Measurements from ENCODE around the gene MAP2K5. TPM values are rescaled to one million over a fixed set of nuclear protein-coding genes. Genes with fewer than 3 reads are reported as not detected.

The MAP2K5 gene
- total RNA-seq, 3 donors from 2014 or later: 13.0 to 14.6 (median 14.2) TPM

DNA sequence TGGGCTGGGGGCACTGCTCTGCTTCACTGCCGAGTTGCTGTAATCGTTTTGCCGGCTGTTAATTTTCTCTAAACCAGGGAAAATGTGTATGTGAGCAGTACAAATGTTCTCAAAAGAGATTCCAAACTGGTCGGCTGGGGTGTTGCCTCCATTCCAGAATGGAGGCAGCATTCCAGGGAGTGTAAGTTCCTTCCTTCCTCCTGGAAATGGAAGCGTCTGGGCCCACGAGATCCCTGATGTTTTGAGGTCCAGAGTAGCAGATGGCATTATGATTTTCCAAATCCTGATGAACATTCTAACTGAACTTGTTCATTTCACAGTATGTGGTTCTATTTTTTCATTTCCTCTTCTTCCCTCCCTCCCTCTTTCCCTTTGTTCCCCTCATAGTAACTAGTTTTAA is 218.4 kb downstream of the MAP2K5 start:
- no peaks in the 10 kb centered on the region for H3K9me3 Mint-ChIP-seq
- no peak overlapping the region for H3K4me3 Mint-ChIP-seq
- ATAC-seq (no peak), DNase-seq (no peak)
- peaks cover 8% of the 10 kb centered on the region for H3K36me3 Mint-ChIP-seq (ENCODE audit: insufficient read depth)
- H3K27me3 Mint-ChIP-seq (ENCODE audit: low read depth): no peaks in the 10 kb centered on the region
- peaks cover 72% of the 10 kb centered on the region for H3K4me1 Mint-ChIP-seq (ENCODE audit: low read depth)

DNA sequence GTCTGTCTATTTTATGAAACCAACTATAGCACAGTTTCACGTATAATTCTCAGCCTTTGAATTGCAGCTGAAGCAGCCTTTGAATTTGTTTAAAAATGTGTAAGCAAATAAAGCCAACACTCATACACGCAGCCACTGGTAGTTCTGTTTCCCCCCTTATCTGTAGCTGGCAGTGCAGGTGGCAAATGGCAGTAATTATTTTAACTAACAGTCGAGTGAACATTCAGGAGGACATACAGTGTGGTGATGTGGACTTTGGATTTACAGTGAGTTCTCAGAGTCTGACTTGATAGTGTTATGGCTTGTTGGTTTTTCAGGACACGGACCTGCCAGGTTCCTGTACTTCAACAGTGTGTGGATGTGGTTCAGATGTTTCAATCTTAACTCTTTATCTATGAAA is 218.8 kb downstream of the MAP2K5 start:
- Mint-ChIP-seq H3K4me3 (no peak overlapping the region), H3K27me3 (ENCODE audit: low read depth) (no peaks in the 10 kb centered on the region), H3K9me3 (no peaks in the 10 kb centered on the region), H3K4me1 (ENCODE audit: low read depth) (peaks cover 70% of the 10 kb centered on the region), H3K36me3 (ENCODE audit: insufficient read depth) (peaks cover 8% of the 10 kb centered on the region)
- ATAC-seq: no peak
- DNase-seq: no peak

DNA sequence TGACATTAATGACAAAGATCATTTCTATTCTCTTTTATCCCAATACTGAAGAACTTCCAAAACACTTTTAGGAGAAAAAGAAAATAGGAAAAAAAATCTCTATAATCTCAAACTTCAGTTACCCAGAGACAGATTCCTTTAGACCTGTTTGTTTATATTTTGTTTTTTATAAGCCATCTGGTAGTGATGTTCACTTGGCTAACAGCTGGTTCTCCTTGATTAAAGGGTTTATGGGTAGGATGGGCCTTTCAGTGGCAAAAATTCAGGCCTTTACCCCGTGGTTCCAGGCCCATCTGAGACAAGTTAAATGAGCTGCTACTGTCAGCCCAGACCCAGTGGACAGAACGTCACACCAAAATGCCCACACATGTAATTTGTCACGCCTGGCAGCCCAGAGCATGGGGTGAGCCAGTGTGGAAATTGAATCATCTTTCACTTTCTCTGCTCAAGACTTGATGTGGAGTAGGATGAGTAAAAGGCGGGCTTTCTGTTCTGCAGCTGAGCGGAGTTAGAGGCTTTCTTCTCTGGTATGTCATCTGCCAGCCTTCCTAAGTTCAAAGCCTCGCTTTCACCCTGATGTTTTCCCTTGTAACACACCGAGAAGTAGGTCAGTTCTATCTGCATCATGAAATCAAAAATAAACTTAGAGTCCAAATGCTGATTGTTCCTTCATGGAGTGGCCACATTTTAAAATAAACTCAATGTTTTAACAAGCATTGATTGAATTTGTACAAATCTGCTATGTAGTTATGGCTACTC is 220.3 kb downstream of the MAP2K5 start:
- peak overlapping the region; percentile 11 for H3K4me3 Mint-ChIP-seq

DNA sequence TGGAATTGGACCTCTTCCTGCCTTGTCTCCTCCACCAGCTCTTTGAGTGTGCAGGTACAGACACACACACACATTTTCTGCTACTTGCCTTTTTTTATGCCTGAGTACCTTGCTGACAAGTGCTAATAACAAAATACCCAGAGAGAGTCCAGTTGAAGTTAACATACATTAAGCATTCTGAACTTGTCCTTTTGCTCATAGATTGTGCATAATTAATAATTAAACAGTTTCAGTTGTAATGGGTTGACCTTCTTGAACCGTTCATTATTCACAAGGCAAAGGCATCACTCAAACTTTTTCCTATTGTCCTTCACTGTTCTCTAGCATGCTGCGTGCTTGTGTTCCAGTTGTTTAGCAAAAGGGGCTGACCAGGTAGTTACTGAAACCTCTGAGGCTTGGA is 223.2 kb downstream of the MAP2K5 start:
- Mint-ChIP-seq H3K4me3 (no peak overlapping the region), H3K36me3 (ENCODE audit: insufficient read depth) (peaks cover 20% of the 10 kb centered on the region), H3K9me3 (no peaks in the 10 kb centered on the region), H3K4me1 (ENCODE audit: low read depth) (peaks cover 36% of the 10 kb centered on the region), H3K27me3 (ENCODE audit: low read depth) (no peaks in the 10 kb centered on the region)
- ATAC-seq (no peak), DNase-seq (no peak)

More for the DNA sequence above, 220.3 kb downstream of the MAP2K5 start:
- ATAC-seq (peak; percentile 96 to 99), DNase-seq (peak; percentile 38)
- Mint-ChIP-seq H3K27me3 (ENCODE audit: low read depth) (no peaks in the 10 kb centered on the region), H3K4me1 (ENCODE audit: low read depth) (peaks cover 57% of the 10 kb centered on the region), H3K36me3 (ENCODE audit: insufficient read depth) (peaks cover 16% of the 10 kb centered on the region), H3K9me3 (no peaks in the 10 kb centered on the region)

DNA sequence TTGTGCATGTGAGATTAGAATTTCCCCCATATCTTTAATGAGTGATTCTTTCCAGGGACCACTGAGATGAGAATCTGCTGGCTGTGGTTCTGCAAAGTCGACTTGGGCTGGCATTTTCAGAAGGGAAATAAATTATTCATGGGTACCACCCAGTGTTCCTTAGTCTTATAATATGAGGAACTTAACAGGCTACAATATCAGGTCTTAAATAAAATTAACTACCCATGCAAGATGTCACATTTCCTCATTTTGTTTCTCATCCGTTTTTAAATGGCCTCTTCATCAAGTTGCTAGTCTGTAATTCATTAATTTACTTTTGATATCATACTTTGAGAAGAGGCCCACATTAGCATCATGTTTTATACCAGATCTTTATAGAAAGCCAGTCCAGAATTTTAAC is 224.5 kb downstream of the MAP2K5 start:
- H3K36me3 Mint-ChIP-seq (ENCODE audit: insufficient read depth): peaks cover 20% of the 10 kb centered on the region
- H3K27me3 Mint-ChIP-seq (ENCODE audit: low read depth): no peaks in the 10 kb centered on the region
- no peak for DNase-seq
- no peak overlapping the region for H3K4me3 Mint-ChIP-seq
- ATAC-seq: no peak
- H3K9me3 Mint-ChIP-seq: no peaks in the 10 kb centered on the region
- H3K4me1 Mint-ChIP-seq (ENCODE audit: low read depth): peaks cover 23% of the 10 kb centered on the region

DNA sequence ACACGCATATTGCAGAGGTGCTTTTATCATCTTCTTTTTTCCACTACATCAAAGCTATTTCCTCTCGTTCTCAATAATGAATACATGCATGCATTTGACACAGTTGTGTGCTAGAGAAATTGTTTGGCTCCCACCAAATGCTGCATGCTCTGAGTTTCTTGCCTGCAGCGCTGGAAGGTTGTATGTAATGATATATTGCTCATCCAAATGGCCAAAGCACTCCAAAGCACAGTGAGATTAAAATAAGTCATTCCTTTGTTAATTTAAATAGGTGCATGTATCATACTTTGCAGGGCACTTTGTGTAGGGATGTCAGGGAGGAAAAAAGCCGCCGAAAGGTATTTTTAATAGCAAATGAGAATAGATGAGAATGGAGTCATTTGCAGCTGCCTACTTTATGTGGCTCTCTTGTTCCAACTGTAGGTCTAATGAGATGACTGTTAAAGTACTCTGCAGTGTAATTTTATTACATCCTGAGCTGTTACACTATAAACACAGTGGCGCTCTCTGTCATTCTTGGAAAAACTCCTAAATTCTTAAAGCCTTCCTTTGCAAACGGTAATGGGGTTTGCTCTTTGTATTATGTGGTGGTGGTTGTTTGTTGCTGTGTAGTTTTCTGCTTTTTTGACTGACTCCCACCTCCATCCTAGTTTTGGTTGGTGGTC is 225.9 kb downstream of the MAP2K5 start:
- no peak overlapping the region for H3K4me3 Mint-ChIP-seq
- no peak for DNase-seq
- peaks cover 21% of the 10 kb centered on the region for H3K36me3 Mint-ChIP-seq (ENCODE audit: insufficient read depth)
- H3K9me3 Mint-ChIP-seq: no peaks in the 10 kb centered on the region
- peaks cover 8% of the 10 kb centered on the region for H3K4me1 Mint-ChIP-seq (ENCODE audit: low read depth)
- H3K27me3 Mint-ChIP-seq (ENCODE audit: low read depth): no peaks in the 10 kb centered on the region
- no peak for ATAC-seq

DNA sequence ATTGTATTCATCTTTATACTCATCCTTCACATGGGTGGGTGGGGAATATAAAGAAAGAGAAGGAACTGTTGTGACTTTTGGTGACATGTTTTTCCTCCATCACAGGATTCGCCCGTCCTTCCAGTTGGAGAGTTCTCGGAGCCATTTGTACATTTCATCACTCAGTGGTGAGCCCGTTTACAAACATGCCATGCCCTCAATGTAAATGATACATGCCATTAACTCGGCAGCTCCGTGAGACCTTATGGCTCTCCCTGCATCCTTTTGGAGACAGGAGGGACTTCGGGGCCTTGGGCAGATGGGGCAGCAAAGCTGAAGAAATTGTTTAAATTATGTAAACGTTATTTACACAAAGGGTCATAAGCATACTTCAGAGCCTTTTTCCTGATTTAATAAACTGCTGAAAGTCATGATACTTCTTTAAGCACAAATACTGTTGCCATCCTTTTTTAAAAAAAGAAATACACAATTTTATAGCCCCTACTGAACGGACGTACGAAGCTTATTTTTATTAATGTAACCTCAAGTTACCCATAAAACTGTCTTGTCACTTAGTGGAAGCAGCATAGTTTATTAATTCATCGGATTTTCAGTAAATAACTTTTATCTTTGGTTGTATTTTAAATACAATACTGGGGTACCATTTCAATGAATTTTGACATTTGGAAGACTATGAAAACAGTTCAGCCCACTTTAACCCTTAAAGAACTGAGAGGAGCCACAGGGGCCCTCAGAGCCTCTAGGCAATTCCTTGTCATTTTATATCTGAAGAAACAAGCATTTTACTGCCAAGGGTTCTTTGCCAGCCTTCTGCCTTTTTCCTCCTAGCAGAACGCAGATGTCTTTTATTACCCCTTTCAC is 227.2 kb downstream of the MAP2K5 start:
- ATAC-seq (no peak), DNase-seq (no peak)
- Mint-ChIP-seq H3K27me3 (ENCODE audit: low read depth) (no peaks in the 10 kb centered on the region), H3K9me3 (no peaks in the 10 kb centered on the region), H3K36me3 (ENCODE audit: insufficient read depth) (peaks cover 17% of the 10 kb centered on the region), H3K4me3 (no peak overlapping the region), H3K4me1 (ENCODE audit: low read depth) (peaks cover 3% of the 10 kb centered on the region)

DNA sequence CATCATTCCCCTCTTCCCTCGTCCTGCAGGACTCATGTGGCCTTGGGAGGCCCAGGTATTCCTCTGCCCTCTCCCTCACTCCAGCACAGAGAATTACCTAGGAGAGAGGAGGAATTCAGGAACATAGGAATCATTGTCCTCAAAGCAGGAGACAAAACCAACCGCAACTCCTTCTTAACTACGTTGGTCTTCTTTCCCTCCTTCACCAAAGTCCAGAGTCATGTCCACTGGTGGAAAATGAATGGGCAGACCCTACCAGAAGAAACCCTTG is 227.8 kb downstream of the MAP2K5 start:
- no peak for DNase-seq
- Mint-ChIP-seq H3K27me3 (ENCODE audit: low read depth) (no peaks in the 10 kb centered on the region), H3K36me3 (ENCODE audit: insufficient read depth) (peaks cover 17% of the 10 kb centered on the region), H3K9me3 (no peaks in the 10 kb centered on the region), H3K4me3 (no peak overlapping the region), H3K4me1 (ENCODE audit: low read depth) (peaks cover 3% of the 10 kb centered on the region)
- no peak for ATAC-seq

DNA sequence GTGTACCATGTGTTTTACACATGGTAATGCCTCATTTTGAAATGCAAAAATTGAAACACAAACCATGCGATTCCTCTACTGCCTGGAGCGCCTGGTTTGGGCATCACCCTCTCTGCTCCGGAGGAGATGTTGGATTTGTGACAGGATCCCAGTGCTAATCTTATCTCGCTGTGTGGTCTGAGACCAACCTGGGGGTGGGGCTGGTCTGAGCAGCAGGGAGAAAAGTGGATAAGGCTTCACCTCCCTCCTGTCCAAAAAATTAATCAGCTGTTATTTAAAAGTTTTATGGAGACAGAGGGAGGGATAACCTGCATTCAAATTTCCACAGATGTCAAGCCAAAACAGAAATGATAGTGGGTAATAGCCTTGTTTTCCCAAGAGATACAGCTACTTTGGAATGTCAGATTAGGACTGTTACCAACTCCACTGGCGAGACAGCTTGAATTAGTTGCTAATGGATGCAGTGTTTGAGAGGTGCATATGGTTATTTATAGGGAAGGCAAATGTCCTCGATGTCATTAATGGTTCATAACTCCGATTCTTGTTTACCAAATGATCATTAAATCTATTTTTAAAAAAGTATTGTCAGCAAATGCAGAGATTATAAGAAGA is 228.8 kb downstream of the MAP2K5 start:
- Mint-ChIP-seq H3K9me3 (no peaks in the 10 kb centered on the region), H3K27me3 (ENCODE audit: low read depth) (no peaks in the 10 kb centered on the region), H3K4me3 (no peak overlapping the region), H3K4me1 (ENCODE audit: low read depth) (peaks cover 2% of the 10 kb centered on the region), H3K36me3 (ENCODE audit: insufficient read depth) (peaks cover 16% of the 10 kb centered on the region)
- ATAC-seq (no peak), DNase-seq (no peak)

DNA sequence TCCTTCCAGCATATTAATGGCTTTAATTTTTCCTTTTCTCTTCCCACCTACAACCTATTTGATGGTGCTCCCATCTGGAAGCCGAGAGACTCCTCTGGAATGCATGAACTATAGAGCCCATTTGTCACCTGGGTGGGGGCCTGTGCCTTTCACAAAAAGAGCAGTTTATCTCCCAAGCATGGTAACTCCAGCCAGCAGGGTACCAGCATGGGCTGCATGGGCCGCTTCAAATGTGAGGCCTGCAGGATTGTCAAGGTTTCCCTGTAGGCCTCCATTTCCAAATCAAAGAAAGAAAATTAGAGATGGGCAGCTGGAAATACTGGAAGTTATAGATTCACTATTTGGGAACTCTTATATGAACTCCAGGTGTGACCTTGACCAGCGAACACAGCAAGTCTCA is 232.1 kb downstream of the MAP2K5 start:
- DNase-seq (no peak), ATAC-seq (no peak)
- H3K4me3 Mint-ChIP-seq: no peak overlapping the region
- H3K4me1 Mint-ChIP-seq (ENCODE audit: low read depth): no peaks in the 10 kb centered on the region
- peaks cover 5% of the 10 kb centered on the region for H3K36me3 Mint-ChIP-seq (ENCODE audit: insufficient read depth)
- H3K9me3 Mint-ChIP-seq: no peaks in the 10 kb centered on the region
- H3K27me3 Mint-ChIP-seq (ENCODE audit: low read depth): no peaks in the 10 kb centered on the region

DNA sequence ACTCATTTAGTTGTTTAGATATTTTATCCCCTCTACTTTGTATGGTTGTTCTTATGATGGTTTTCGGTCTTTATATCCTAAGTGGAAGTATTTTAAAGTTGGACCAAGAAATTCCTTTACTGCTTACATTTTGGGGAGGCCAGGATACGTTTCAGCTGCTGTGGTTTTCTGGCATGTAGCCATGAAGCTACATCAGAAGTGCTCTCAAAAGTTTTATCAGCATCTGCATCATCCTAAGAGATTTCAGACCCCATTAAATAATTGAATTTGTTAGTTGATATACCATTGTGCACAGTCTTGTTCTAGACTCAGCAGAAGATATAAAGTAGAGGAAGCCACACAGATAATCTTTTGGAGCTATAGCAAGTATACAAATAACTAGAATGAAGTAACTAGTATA is 232.7 kb downstream of the MAP2K5 start:
- Mint-ChIP-seq H3K27me3 (ENCODE audit: low read depth) (no peaks in the 10 kb centered on the region), H3K36me3 (ENCODE audit: insufficient read depth) (peaks cover 5% of the 10 kb centered on the region), H3K4me3 (no peak overlapping the region), H3K9me3 (no peaks in the 10 kb centered on the region), H3K4me1 (ENCODE audit: low read depth) (no peaks in the 10 kb centered on the region)
- DNase-seq (no peak), ATAC-seq (no peak)

DNA sequence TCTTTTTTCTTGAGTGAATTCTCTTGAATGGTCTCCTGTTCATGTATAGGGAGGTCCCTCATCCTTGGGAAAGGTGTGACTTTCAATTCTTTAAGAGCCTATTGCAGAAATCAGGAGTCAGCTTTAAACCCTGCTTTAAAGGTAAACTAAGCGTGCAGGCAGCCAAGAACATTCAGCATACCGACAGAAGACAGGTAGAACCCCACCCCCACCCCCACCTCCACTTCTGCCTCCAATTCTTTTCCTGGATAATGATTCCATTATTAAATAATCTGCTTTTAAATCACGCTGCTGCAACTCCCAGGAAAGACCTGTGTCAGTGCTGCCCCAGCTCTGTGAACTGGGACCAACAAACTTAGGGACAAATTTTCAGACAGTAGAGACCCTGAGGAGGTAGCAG is 233.5 kb downstream of the MAP2K5 start:
- Mint-ChIP-seq H3K9me3 (no peaks in the 10 kb centered on the region), H3K27me3 (ENCODE audit: low read depth) (no peaks in the 10 kb centered on the region), H3K4me3 (no peak overlapping the region), H3K36me3 (ENCODE audit: insufficient read depth) (peaks cover 5% of the 10 kb centered on the region), H3K4me1 (ENCODE audit: low read depth) (no peaks in the 10 kb centered on the region)
- no peak for DNase-seq
- ATAC-seq: no peak

DNA sequence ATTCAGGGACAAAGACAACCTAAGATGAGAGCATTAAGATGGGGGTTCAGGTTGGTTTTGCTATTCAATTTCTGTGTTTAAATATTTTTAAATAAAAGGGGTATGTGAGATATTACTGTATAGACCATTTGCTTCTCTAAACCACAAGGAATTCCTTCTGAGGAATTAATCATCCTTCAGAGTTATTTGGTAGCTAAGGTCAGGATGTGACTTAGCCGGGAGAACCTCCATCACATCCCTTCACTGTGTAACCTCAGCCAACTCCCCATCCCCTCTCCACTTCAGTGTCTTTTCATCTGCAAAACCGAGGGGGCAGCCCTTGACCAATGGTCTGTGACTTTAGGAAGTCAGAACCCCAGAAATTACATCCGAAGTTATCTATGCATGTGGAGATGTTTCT is 234.1 kb downstream of the MAP2K5 start:
- H3K27me3 Mint-ChIP-seq (ENCODE audit: low read depth): no peaks in the 10 kb centered on the region
- no peak for ATAC-seq
- peaks cover 5% of the 10 kb centered on the region for H3K36me3 Mint-ChIP-seq (ENCODE audit: insufficient read depth)
- no peak for DNase-seq
- no peaks in the 10 kb centered on the region for H3K4me1 Mint-ChIP-seq (ENCODE audit: low read depth)
- no peaks in the 10 kb centered on the region for H3K9me3 Mint-ChIP-seq
- no peak overlapping the region for H3K4me3 Mint-ChIP-seq

DNA sequence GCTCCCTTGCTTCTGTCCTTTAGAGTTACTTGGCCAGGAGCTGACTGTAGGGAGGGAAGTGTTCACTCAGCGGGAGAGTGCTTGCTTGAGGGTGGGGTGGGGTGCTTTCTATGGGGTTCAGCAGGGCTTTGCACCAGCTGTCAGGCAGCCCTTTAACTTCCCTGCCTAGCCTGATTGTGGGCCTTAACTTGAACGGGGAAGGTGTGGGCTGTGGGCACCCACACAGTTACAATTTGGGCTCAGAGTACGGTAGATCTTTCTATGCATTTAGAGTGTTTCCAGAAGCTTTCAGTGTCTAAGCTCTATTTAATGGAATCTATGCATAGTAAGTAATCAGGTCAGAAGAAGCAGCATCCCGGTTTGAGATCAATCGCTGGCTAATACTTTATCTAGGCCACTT is 234.6 kb downstream of the MAP2K5 start:
- DNase-seq: no peak
- H3K36me3 Mint-ChIP-seq (ENCODE audit: insufficient read depth): peaks cover 5% of the 10 kb centered on the region
- peaks cover 2% of the 10 kb centered on the region for H3K4me1 Mint-ChIP-seq (ENCODE audit: low read depth)
- H3K4me3 Mint-ChIP-seq: no peak overlapping the region
- H3K27me3 Mint-ChIP-seq (ENCODE audit: low read depth): no peaks in the 10 kb centered on the region
- ATAC-seq: no peak
- no peaks in the 10 kb centered on the region for H3K9me3 Mint-ChIP-seq
